Thyroid gland (tissue), 4 donors: ENCODE data around the gene PLEKHA1.

Experiments used
- CTCF ChIP-seq, 6 experiments: fragments of 200-600 bp in 3 of 6; fragments of 450-650 bp in 3 of 6; sonication (generic) in 3 of 6; IDR thresholded peaks; one replicate each; pipeline ENCODE4 v1.5.1; 2016 to 2019; ENCODE audit warnings: antibody characterized with exemption in 6 of 6, mild to moderate bottlenecking in 2 of 6, inconsistent platforms in 1 of 6, moderate library complexity in 1 of 6
- POLR2A ChIP-seq, 2 donors: fragments of 450-650 bp; IDR thresholded peaks; one replicate each; pipeline ENCODE4 v1.6.1; 2017; ENCODE audit warnings: antibody characterized with exemption in 2 of 2, mild to moderate bottlenecking in 2 of 2, moderate library complexity in 1 of 2

GRCh38 chr10:122476333-122476695 lies 101.8 kb downstream of the PLEKHA1 start:
- no peak for TF ChIP-seq POLR2A (IDR thresholded peaks at IDR 0.05)
- TF ChIP-seq CTCF (IDR thresholded peaks at IDR 0.05), result no peak
